Muscle of leg (tissue), 16 donors: ENCODE results near the gene GALC. TPM values are rescaled to one million over a fixed set of nuclear protein-coding genes. Genes with fewer than 3 reads are reported as not detected.

Experiments used
- DNase-seq: peaks from one replicate; pipeline ENCODE4 v3.0.0; 2013
- H3K27ac ChIP-seq: one replicate; pipeline ENCODE4 v1.5.1; 2013; ENCODE audit warnings: mild to moderate bottlenecking, low read length, control low read depth
- H3K27me3 ChIP-seq: one replicate; pipeline ENCODE4 v1.6.1; 2013; ENCODE audit warnings: low read length; ENCODE audit not compliant: control insufficient read depth, insufficient read depth
- H3K36me3 ChIP-seq: one replicate; pipeline ENCODE4 v1.6.1; 2013; ENCODE audit warnings: low read length; ENCODE audit not compliant: control insufficient read depth, insufficient read depth
- H3K4me1 ChIP-seq: one replicate; pipeline ENCODE4 v1.6.1; 2013; ENCODE audit warnings: low read length; ENCODE audit not compliant: control insufficient read depth, insufficient read depth
- H3K4me3 ChIP-seq: one replicate; pipeline ENCODE4 v1.5.1; 2013; ENCODE audit warnings: low read length, control low read depth
- H3K9me3 ChIP-seq: replicated peaks from 2 replicates; pipeline ENCODE4 v1.6.1; 2013; ENCODE audit warnings: low read depth, low read length; ENCODE audit not compliant: control insufficient read depth
- WGBS: methylation state at CpG from one replicate; pipeline ENCODE4 v1.1.5; 2013; ENCODE audit warnings: missing lambda C conversion rate; ENCODE audit not compliant: insufficient coverage; 5-methylcytosine and 5-hydroxymethylcytosine counted together
- long read RNA-seq, 11 donors: transcript quantifications; one replicate each; lab custom pipeline, GENCODE V29; 2026
- polyA plus RNA-seq, 8 donors: library from polyadenylated mRNA; unstranded; fragments of 120-200 nt; gene quantifications; one replicate each; pipeline versions ENCODE4 v1.2.1 to v1.2.3, GENCODE V29; 2013; ENCODE audit warnings: inconsistent platforms in 1 of 8, low replicate concordance in 1 of 8; ENCODE audit not compliant: insufficient read length in 8 of 8, insufficient read depth in 1 of 8
- total RNA-seq: library from RNA; stranded (reverse); fragments of 120-200 nt; gene quantifications from one replicate; pipeline ENCODE4 v1.2.4, GENCODE V29; 2013

GALC gene
- total RNA-seq (18.5 TPM), polyA plus RNA-seq (10 to 100 TPM; 17.8 to 31.8 (median 23.1) TPM)
- long read RNA-seq, donor 1, partial matches to known transcripts = 0 of 3 reads
- long read RNA-seq, donor 1, other reads (novel, unspliced or antisense) = 0 of 3 reads
- long read RNA-seq, donor 2, partial matches to known transcripts = 0 of 2 reads
- long read RNA-seq, donor 2, other reads (novel, unspliced or antisense) = 0 of 2 reads
- long read RNA-seq, donor 3, partial matches to known transcripts = 9 of 13 reads
- long read RNA-seq, donor 3, other reads (novel, unspliced or antisense) = 0 of 13 reads
- long read RNA-seq, donor 4, partial matches to known transcripts = 0 of 2 reads
- long read RNA-seq, donor 4, other reads (novel, unspliced or antisense) = 0 of 2 reads
- long read RNA-seq, donor 5, transcript GALC-201 (17 exons, 3,883 nt) = major isoform, 12 of 22 reads
- long read RNA-seq, donor 5, partial matches to known transcripts = 9 of 22 reads
- long read RNA-seq, donor 5, other reads (novel, unspliced or antisense) = 0 of 22 reads
- long read RNA-seq, donor 6, partial matches to known transcripts = 0 of 4 reads
- long read RNA-seq, donor 6, other reads (novel, unspliced or antisense) = 0 of 4 reads
- long read RNA-seq, donor 7, transcript GALC-201 (17 exons, 3,883 nt) = major isoform, 7 of 7 reads
- long read RNA-seq, donor 7, partial matches to known transcripts = 0 of 7 reads
- long read RNA-seq, donor 7, other reads (novel, unspliced or antisense) = 0 of 7 reads
- long read RNA-seq, donor 8, partial matches to known transcripts = 0 of 4 reads
- long read RNA-seq, donor 8, other reads (novel, unspliced or antisense) = 0 of 4 reads
- long read RNA-seq, donor 9, partial matches to known transcripts = 0 of 1 reads
- long read RNA-seq, donor 9, other reads (novel, unspliced or antisense) = 0 of 1 reads
- long read RNA-seq, donor 10, partial matches to known transcripts = 0 of 3 reads
- long read RNA-seq, donor 10, other reads (novel, unspliced or antisense) = 0 of 3 reads
- long read RNA-seq, donor 11, partial matches to known transcripts = 0 of 4 reads
- long read RNA-seq, donor 11, other reads (novel, unspliced or antisense) = 0 of 4 reads

- Histone ChIP-seq H3K27ac (peak within 1 kb of the TSS; percentile 82), H3K4me1 (peaks cover 12% of the 10 kb centered on the region), H3K9me3 (no peaks in the 10 kb centered on the region), H3K4me3 (peak within 1 kb of the TSS; percentile 60), H3K27me3 (no peaks in the 10 kb centered on the region), H3K36me3 (no peaks in the 10 kb centered on the region)
- WGBS = 2% methylated on average over 82 of the region's 83 CpGs
- DNase-seq = peak; percentile 96
Measured at GRCh38 chr14:87992718-87993628, at the start of gene GALC. Gene GALC, minus strand, starts transcription at chr14:87993182. Its CDS starts 18 bp downstream, at chr14:87993164.

GRCh38 chr14:88040146-88040545 is 47.2 kb upstream of the GALC start:
- Histone ChIP-seq H3K4me3 (no peak overlapping the region), H3K27ac (no peak overlapping the region), H3K36me3 (no peaks in the 10 kb centered on the region), H3K4me1 (no peaks in the 10 kb centered on the region), H3K9me3 (no peaks in the 10 kb centered on the region), H3K27me3 (no peaks in the 10 kb centered on the region)
- WGBS = 67% methylated on average over 1 of the region's 1 CpG
- no peak for DNase-seq

GRCh38 chr14:88039197-88039596 is 46.2 kb upstream of the GALC start:
- no peak for DNase-seq
- H3K9me3 ChIP-seq = no peaks in the 10 kb centered on the region
- 80% methylated on average over 1 of the region's 3 CpGs for WGBS
- H3K27ac ChIP-seq = no peak overlapping the region
- H3K36me3 ChIP-seq = no peaks in the 10 kb centered on the region
- H3K4me1 ChIP-seq = no peaks in the 10 kb centered on the region
- H3K27me3 ChIP-seq = no peaks in the 10 kb centered on the region
- H3K4me3 ChIP-seq = no peak overlapping the region

- H3K27ac ChIP-seq = no peak overlapping the region
- H3K9me3 ChIP-seq = no peaks in the 10 kb centered on the region
- H3K4me3 ChIP-seq = no peak overlapping the region
- H3K36me3 ChIP-seq = no peaks in the 10 kb centered on the region
- no peaks in the 10 kb centered on the region for H3K27me3 ChIP-seq
- 62% methylated on average over 1 of the region's 1 CpG for WGBS
- no peak for DNase-seq
- no peaks in the 10 kb centered on the region for H3K4me1 ChIP-seq
Measured at GRCh38 chr14:88037325-88037724, 44.3 kb upstream of the GALC start.

- no peaks in the 10 kb centered on the region for H3K27me3 ChIP-seq
- H3K27ac ChIP-seq = no peak overlapping the region
- H3K9me3 ChIP-seq = no peaks in the 10 kb centered on the region
- 74% methylated on average over 2 of the region's 2 CpGs for WGBS
- no peak for DNase-seq
- no peaks in the 10 kb centered on the region for H3K4me1 ChIP-seq
- H3K4me3 ChIP-seq = no peak overlapping the region
- no peaks in the 10 kb centered on the region for H3K36me3 ChIP-seq
Measured at GRCh38 chr14:88036422-88036821, 43.4 kb upstream of the GALC start.

- Histone ChIP-seq H3K4me1 (no peaks in the 10 kb centered on the region), H3K27me3 (no peaks in the 10 kb centered on the region), H3K27ac (no peak overlapping the region), H3K9me3 (no peaks in the 10 kb centered on the region), H3K4me3 (no peak overlapping the region), H3K36me3 (no peaks in the 10 kb centered on the region)
- no peak for DNase-seq
- WGBS = no CpG with 5 or more reads among the region's 2 CpGs
Measured at GRCh38 chr14:88034076-88034475, 41.1 kb upstream of the GALC start.

GRCh38 chr14:88032373-88032772 is 39.4 kb upstream of the GALC start:
- Histone ChIP-seq H3K4me3 (no peak overlapping the region), H3K36me3 (no peaks in the 10 kb centered on the region), H3K9me3 (no peaks in the 10 kb centered on the region), H3K27ac (no peak overlapping the region), H3K4me1 (no peaks in the 10 kb centered on the region), H3K27me3 (no peaks in the 10 kb centered on the region)
- no CpG with 5 or more reads among the region's 1 CpG for WGBS
- DNase-seq = no peak

GRCh38 chr14:88030892-88031291 is 37.9 kb upstream of the GALC start:
- no peak overlapping the region for H3K27ac ChIP-seq
- H3K36me3 ChIP-seq = no peaks in the 10 kb centered on the region
- 83% methylated on average over 1 of the region's 1 CpG for WGBS
- no peak overlapping the region for H3K4me3 ChIP-seq
- H3K4me1 ChIP-seq = no peaks in the 10 kb centered on the region
- no peak for DNase-seq
- no peaks in the 10 kb centered on the region for H3K9me3 ChIP-seq
- H3K27me3 ChIP-seq = no peaks in the 10 kb centered on the region

- Histone ChIP-seq H3K9me3 (no peaks in the 10 kb centered on the region), H3K4me1 (no peaks in the 10 kb centered on the region), H3K4me3 (no peak overlapping the region), H3K27ac (no peak overlapping the region), H3K36me3 (no peaks in the 10 kb centered on the region), H3K27me3 (no peaks in the 10 kb centered on the region)
- DNase-seq = peak; percentile 19
- WGBS = no CpG with 5 or more reads among the region's 1 CpG
Measured at GRCh38 chr14:88030079-88030478, 37.1 kb upstream of the GALC start.
